HG03108 (cell line): ENCODE measurements around the gene PPP1R12A.

Experiments used
- ATAC-seq: cut with Tn5 transposase; IDR thresholded peaks from one replicate; pipeline ENCODE4 v1.9.1; 2021; ENCODE audit warnings: moderate library complexity; ENCODE audit not compliant: unreplicated experiment

PPP1R12A gene

DNA sequence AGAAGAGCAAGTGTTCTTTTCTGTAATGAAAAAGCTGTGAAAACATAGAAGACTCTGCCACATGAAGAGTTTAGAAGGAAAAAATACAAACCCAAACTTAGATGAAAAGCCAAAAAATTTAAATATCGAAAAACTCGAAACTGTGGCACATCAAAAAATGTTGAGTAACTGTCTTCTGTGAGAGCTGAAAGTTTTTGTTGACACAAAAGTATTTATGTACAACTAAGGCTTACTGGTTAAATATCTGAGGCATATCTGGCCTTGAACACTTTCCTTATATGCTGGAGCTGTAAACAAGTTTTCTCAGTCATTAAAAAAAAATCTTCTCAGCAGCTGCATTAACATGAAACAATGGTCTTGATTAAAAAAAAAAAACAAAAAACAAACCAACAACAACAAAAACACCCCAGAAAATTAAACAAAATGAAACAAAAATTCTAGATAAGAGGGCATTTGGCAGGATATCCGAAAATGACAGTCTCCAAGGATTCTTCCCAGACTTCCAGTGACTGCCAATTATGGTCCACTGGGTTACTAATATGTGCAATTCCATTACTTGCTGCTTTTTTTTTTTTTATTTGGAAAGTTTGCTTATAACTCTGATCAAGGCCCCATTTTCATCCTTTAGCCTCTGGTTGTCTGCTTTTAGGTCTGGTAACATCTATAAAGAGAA is 159.4 kb downstream of the PPP1R12A start:
- no peak for ATAC-seq

DNA sequence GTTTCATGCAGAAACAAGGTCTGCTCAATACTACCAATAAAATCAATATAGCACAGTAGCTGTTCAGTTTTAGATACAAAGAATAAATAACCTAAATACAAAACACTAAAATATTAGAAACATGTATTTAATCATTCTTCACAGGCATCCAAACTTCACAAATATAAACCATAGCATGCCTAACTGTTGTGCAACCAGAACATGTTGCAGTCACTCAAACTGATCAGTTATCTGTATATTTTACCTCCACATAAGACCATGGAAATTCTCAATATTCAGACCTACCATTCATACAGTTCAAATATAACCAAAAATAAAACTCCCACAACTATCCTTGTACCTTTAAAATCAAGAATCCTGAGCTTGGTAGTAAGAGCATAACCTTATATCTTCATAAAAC is 161.0 kb downstream of the PPP1R12A start:
- no peak for ATAC-seq

GRCh38 chr12:79769860-79770485 is 164.9 kb downstream of the PPP1R12A start:
- no peak for ATAC-seq

DNA sequence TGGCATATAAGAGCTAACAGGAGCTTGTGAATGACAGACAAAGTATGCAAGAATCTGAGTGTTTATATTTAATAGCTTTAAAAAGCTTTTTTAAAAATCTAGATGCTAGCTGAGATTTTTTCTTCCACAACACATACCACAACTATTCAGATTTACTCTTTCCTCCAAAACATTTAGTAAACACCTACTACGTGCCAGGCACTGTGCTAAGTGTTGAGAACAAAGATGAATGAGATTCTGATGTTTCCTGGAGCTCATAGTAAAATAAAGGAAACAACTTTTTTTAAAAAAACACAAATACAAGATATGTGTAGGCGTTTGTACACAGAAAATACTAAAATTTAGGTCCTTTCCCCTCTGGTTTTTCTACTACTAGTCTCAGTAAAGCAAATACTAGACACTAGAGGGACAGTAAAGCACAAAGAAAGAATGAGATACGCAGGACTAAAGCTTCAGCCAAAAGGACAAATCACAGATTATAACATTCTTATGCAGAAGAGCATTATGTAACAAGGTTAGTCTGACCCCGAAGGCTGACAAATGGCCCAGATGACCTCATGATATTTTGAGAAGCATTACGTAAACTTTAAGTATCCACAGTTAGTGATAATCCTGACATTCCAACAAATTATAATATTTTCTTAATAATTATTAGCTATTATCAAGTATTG is 165.6 kb downstream of the PPP1R12A start:
- no peak for ATAC-seq

GRCh38 chr12:79766705-79767464 is 168.0 kb downstream of the PPP1R12A start:
- ATAC-seq: no peak

DNA sequence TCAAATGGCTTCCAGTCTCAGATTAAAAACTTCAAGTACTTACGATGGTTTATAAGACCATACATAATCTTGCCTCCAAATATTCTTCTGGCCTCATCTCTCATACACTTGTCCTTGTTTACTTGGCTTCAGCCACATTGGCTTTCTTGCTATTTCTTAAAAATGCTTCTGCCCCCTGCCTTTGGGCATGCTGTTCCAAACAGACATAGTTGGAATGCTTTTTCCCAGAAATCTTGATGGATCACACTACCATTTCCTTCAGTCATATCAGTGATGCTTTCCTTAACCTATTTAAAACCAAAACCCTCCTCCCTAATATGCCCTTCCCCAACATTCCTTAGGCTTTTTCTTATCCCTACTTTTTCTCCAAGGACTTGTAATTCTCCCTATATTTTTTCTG is 169.7 kb downstream of the PPP1R12A start:
- no peak for ATAC-seq

DNA sequence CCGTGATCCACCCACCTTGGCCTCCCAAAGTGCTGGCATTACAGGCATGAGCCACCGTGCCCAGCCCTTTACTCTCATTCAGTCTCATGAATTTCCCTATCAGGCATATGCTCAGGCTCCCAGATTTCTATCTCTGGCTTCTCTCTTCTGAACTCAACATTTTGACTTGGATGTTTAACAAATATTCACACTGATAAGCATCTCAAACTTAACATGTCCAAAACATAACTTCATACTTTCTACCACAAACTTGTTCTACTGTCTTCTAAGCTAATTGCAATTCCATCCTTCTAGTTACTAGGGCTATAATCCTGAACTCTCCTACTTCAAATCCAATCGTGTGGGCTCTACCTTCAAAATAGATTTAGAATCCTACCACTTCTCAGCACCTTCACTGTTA is 170.3 kb downstream of the PPP1R12A start:
- ATAC-seq: no peak

DNA sequence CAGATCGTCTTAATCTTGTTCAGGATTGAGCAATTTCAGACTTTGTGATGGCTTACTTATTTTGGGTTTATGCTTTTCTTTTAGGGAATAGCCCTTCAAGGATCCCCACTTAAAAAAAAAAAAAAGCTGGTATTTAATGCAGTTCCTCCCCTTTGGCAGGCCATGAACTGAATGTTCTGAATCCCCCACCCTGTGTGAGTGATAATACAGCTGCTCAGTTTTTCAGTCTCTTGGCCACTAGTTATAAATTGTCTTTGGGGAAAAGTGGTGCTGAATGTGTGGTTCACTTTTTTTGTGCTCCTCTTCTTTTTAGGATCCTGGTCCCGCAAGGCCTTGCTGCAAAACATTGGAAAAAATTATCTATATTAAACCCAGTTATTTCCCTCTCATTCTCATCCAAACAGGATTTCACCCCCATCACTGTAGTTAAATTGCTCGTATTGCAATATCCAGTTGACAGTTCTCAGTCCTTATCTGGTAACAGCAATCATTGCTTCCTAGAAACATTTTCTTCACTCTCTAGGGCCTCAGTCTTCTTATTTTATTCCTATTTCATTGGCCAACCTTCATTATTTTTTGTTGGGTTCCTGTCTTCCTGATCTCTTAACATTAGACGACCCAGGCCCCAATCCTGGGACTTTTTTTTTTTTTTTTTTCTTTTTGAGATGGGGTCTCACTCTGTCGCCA is 171.0 kb downstream of the PPP1R12A start:
- no peak for ATAC-seq

DNA sequence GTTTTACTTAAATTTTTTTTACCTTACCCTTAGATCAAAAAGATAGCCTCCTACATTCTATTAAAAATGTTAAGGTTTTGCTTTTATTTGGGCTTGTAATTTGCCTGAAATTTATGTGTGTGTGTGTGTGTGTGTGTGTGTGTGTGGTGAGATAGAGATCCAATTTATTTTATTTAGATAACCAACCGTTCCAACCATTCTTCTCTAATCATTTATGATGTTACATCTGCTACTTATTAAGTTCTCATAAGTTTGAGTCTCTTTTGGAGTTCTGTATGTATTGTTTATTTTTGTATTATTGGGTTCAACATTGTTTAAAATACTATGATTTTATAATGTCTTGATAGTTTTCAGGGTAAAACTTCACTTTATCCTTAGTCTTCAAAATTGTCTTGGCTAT is 173.6 kb downstream of the PPP1R12A start:
- ATAC-seq: no peak

DNA sequence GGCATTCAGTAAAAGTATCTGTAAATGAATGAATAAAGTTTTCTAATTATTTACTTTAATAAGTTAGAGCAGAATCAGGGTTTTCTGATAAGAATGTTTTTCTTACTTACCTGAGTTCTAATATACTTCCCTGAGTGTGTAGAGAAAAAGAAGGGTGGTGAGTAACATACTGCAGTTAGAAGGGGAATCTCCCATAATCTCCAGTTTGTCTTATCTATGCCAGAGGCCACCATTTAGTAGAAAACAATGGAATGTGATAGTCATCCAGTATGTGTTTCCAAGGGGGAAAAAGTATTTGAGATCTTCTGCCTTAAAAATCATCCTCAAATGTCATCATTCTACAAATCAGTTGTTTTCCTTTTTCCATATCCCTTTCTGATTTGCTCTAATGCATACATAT is 187.6 kb downstream of the PPP1R12A start:
- ATAC-seq: no peak

- peak; percentile 77 for ATAC-seq
Measured at GRCh38 chr12:79737875-79738718, 196.8 kb downstream of the PPP1R12A start.

GRCh38 chr12:79732638-79733037 is 202.3 kb downstream of the PPP1R12A start:
- no peak for ATAC-seq

DNA sequence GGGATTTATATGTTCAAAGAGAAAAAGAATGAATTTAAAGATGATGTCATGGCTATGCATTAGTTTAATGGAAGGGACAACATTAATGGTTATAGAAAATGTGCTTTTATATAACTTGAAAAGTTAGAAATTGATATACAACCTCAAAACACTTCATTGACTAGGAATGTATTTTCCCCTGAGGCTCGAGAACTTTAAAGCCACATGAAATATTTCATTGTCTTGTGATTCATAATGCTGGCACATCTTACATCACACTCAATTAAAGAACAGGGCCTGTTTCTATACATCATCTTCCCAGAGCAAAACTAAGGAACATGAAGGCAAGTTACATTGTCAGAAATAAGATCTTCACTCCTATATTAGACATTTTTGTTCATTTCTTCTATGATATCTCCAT is 208.9 kb downstream of the PPP1R12A start:
- ATAC-seq: no peak
